ENCODE results near the gene KANTR.
A peak's percentile ranks its signal among the peaks of the same experiment; 100 is the strongest.

KANTR gene, protein sequence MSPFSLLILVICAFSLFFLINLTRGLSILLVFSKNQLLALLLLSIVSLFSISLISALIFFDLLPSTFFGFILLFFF

DNA sequence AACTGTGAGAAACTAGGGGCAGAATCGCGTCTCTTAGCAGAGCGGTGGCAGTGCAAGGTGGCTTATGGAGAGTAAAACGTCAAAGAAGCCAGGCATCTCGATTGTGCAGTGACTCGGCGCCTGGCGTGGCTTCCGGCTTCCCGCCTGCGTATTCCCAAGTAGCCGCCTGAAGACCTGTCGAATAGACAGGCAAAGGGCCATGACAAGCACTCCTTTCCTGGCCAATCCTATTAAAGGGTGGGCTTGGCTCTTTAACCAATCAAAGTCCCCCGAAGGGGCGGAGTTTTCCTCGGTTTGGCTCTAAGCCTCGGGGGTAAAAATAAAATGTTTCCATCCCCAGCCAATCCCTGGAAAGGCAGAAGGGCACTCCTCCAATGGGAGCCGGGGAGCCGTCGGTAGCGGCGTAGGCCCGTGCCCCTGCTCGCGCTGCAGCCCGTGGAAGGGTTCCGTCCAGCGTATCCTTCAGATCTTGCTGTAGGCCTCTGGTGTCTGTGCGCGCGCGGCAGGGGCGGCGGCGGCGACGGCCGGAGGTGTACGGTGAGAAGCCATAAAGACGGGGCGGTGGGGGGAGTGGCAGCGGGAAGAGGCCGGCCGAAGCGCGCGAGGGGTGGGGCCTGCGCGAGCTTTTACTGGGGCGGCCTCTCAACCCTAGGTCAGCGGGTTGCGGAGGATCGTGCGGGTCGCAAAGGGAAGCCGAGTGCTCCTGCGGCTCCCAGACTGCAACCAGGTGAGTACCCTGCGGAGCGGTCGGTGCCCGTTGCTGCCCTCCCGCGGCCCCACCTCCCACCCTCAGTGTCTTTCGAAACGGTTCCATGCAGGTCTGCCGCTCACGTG is at the start of gene KANTR:
Gene KANTR (plus strand): TSS at position 395 of the 834 bp plus-strand sequence. CDS start 30,131 bp downstream, outside the sequence.
- DNase-seq = peak; percentile 94

DNA sequence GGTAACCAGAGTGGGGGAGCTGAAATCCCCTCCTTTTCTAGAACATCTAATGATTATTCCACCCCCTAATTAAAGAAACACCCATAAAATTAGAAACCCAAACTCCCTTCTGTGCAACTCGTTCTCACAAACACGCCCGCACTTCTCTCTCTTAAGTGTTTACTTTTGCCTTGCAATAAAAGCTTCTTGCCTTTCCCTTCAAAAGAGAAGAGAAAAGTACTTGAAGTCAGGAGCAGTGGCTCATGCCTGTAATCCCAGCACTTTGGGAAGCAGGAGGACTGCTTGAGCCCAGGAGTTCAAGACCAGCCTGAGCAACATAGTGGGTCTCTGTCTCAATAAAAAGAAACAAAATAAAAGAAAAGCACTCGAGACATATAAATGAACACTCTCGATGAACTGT is 48.9 kb upstream of the KANTR start:
- DNase-seq = no peak

DNA sequence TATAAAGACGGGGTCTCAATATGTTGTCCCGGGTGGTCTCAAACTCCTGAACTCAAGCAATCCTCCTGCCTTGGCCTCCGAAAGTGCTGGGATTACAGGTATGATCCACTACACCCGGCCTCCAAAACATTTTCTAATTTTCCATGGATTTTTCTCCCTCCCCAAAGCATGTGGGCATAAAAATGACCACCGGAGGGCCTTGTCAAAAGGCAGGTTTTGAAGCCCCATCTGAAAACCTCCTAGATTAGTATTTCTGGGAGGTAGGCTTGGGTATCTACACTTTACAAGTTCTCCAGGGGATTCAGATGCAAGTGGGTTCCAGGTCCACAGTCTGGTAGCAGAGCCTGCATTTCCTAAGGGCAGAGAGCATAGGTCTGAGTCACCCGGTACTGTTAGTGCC is 46.7 kb upstream of the KANTR start:
- no peak for DNase-seq

DNA sequence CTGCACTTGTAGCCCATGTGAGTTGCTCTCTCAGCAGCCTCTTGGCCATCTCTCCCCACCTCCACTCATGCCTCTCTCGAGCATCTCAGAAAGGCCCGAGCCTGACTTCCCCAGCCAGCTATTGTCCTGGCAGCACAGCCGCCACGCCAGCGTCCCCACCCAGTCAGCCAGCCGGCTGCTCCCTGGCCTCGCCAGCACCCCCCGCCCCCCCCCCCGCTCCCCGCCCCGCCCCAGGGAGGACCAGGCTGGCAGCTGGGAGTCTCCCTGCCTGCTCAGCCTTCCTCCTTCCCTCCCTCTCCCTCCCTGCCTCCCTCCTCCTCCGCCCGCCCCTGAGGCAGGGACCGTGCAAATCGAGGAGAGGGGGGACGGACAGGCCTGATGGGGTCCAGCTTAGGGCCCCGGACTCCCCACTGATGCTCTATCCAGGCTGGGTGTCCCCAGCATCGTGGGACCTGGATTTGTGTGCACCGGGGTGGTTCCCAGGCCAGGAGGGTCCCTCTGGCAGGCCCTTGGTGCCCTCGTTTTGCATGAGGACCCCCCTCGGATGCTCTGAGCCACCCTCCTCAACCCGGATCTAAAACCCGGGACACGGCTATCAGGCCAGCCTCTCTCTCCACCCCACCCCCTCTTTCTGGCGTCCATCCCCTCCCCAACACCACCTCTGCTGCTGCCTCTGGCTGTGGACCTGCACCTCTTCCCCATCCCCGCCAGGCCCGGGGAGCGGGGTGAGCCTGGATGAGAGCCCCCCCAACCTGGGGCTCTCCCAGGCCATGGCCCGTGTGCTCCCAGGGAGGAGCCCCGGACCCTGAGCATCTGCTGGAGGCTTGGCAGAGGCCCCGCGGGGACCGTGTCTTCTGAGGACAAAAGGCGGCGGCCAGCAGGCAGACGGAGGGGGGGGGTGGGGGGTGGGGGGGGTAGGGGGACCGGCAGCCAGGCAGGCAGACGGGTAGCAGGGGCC is 45.5 kb upstream of the KANTR start, which contains the start of gene GPR173:
Gene GPR173 (plus strand): TSS at position 621 of the 958 bp plus-strand sequence. CDS start 27,833 bp downstream, outside the sequence.
- DNase-seq = no peak

DNA sequence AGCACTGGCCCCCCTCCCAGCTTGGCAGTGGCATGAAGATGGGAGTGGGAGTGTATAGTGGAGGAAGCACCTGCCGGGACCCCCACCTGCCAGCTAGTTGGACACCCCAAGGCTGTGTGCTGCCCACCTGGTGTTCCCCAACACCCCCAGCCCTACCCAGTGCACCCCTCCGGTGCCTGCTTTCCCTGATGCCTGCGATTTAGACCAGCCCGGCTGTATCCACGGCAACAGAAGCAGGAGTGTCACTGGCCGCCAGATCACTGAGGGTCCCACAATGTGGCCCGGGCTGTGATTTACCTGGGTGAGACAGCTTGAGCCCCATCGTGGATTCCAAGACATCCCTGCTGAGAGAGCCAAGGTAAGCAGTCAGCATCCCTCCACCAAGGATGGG is 44.8 kb upstream of the KANTR start:
- DNase-seq = no peak

DNA sequence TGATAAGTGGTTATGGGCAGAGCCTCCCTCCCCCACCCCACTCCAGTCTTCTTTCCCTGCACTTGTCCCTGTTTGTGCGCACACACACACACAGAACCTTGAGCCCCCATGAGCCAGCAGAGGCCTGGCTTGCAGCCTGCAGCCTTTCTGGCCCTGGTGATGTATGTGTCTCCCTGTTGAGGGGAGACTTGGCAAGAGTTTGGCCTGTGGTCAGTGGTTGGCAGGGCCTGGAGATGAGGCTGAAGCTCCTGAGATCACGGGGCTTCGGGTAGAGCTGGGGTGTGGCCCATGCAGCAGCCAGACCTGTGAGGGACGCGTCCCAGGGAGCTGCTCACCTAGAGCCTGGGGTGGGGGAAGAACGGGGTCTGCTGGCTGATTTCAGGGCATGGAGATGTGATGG is 43.1 kb upstream of the KANTR start:
- no peak for DNase-seq

DNA sequence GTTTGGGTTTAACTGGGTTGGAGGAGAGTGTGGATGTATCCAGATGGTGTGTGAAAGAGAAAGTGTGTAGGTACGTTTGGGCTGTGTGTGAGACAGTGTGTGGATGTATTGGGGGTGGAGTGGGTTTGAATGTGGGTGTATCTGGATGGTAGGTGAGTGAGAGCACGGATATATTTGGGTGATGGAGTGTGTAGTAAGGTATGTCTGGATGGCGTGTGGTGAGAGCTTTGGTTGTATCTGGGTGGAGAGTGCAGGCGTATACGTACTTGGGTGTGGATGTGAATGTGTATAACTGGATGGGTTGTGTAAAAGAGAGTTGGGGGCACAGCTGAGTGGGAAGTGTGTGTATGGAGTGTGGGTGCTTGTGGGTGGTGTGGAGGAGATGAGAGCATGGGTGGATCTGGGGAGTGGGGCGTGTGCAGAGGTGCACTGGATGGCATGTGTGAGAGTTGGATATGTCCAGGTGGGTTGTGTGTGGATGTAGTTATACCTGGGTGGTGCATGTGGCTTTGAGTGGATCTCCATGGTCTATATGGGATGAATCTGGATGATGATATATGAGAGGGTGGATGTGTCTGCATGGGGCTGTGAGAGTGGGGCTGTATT is 38.6 kb upstream of the KANTR start:
- DNase-seq = no peak

DNA sequence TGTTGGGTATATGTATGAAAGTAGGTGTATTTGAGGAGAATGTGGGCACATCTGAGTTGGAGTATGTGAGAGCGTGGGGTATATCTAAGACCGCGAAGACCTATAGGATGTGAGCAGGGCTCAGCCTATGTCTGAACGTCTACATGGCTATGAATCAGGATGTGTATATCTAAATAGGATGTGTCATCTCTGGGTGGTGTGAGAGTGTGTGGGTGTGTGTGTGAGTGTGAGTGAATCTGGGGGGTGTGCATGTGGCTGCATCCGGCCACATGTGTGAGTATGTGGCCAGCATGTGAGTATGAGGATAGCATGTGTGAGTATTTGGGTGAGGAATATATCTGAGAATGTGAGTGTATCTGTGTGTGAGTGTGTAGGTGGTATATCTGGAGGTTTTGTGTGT is 37.6 kb upstream of the KANTR start:
- no peak for DNase-seq

DNA sequence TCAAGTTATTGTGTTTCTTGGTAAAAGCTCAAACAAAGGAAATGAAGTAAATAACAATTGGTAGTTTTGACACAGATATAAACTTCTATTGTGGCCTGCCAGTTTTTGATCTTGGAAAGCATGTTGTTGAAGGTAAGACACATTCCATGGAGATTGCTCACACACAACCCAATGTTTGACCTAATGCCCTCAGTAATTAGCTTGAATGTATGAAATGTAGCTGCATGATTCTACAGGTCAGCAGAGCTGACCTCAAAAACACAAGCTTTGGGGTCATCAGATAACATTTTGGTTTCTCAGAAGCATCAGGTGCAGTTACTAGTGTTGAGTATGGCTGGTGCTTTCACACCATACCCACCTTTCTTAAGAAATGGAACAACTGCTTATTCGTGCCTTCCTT is 28.8 kb upstream of the KANTR start:
- DNase-seq = no peak

DNA sequence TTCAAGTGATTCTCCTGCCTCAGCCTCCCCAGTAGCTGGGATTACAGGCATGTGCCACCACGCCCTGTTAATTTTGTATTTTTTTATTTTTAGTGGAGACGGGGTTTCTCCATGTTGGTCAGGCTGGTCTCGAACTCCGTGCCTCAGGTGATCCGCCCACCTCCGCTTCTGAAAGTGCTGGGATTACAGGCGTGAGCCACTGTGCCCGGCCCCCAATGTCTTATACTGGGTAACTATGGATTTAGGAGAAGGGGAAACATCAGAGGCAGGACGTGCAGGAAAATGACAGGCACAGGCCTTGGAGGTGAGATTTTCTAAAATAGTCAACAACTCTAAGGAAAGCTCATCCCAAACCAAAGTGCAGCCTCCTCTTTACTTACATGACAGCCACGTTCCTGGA is 22.9 kb upstream of the KANTR start:
- no peak for DNase-seq

DNA sequence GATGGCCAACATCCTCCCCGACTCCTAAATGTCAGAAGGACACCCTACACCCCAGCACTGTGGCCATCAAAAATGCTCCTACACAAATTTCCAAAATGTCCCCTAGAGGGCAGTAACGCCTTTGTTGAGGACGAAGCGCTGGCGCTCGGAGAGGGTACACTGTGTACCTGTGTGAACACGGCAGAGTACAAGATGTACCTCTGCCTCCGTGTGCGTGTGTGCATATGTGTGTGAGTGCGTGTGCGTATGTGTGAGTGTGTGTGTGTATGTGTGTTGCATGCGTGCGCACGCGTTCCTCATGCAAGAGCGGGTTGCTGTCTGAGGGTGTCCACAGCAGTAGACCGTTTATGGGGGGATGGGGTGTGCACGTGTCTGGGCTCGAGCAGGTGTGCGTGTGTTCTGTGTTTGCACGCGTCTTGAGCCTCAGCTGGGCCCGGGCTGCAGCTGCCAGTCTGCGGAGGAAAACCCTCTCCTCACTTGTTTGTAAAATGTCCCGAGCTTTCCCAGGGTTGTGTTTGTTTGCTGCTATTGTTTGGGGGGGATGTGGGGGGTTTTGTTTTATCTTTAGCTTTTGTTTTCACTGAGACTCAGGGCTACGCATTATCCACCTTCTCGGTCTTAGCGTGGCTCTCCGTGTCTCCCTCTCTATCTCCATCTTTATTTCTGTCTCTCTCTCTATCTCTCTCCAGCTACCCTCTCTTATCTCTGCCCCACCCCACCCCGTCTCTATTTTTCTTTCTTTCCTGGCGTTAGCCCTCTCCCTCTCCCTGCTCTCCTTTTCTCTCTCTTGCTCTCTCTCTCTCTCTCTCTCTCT is 22.1 kb upstream of the KANTR start:
- DNase-seq = peak; percentile 37

DNA sequence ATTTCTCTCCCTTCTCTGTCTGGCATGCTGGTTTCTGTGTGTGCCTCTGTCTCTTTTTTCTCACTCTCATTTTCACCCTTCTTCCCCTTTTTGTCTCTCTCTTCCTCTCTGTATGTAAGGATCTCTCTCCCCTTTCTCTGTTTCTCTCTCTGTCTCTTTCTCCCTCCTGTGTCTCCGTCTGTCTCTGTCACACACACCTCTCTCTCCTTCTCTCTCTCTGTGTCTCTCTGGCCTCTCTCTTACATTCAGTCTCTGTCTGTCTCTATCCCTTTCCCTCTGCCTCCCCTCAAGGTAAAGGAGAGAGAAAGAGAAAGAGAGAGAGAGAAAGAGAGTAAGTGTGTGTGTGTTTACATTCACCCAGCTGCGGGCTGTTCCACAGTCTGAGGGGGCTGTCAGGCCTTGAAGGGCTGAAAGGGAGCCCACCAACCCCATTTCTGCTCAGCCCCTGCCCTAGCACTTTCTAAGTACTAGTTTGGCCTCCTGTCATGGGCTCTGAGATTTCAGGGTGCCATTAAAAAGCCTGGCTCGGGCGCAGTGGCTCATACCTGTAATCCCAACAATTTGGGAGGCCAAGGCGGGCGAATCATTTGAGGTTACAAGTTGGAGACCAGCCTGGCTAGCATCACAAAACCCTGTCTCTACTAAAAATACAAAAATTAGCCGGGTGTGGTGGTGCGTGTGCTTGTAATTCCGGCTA is 21.4 kb upstream of the KANTR start:
- DNase-seq = no peak

DNA sequence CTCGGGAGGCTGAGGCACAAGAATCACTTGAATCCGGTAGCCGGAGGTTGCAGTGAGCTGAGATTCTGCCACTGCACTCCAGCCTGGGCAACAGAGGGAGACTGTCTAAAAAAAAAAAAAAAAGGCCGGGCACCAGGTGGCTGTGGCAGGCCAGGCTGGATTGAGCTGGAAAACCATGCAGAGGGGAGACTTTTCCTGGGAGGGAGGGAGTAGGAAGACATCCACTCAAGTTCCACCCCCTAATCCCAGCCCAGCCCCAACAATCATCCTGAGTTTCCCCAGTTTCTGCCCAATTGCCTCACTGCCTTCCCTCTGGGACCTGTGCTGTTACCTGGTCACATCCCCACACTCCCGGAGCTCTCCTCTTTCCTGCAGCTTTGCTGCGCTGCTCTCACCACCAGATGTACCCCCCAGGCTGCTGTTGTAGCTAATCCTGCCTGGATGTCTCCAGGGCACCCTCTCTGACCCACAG is 20.8 kb upstream of the KANTR start:
- DNase-seq = peak; percentile 20

DNA sequence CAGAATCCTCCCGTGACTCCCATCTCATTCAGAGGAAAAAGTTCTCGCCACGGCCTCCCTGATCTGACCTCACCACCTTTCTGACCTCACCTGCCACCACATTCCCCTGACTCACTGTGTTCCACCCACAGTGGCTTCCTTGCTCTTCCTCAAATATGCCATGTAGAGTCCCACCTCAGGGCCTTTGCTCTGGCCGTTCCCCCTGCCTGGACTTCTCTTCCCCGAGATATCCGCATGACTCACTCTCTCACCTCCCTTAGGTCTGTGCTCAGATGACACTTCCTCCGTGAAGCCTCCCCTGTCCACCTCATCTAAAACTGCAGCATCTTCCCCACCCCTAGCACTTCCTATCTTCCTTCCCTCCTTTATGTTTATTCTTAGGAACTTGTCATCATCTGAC is 18.9 kb upstream of the KANTR start:
- no peak for DNase-seq

DNA sequence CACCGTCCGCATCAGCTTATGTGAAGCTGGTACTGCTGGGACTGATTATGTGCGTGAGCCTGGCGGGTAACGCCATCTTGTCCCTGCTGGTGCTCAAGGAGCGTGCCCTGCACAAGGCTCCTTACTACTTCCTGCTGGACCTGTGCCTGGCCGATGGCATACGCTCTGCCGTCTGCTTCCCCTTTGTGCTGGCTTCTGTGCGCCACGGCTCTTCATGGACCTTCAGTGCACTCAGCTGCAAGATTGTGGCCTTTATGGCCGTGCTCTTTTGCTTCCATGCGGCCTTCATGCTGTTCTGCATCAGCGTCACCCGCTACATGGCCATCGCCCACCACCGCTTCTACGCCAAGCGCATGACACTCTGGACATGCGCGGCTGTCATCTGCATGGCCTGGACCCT is 17.3 kb upstream of the KANTR start:
- DNase-seq = no peak

DNA sequence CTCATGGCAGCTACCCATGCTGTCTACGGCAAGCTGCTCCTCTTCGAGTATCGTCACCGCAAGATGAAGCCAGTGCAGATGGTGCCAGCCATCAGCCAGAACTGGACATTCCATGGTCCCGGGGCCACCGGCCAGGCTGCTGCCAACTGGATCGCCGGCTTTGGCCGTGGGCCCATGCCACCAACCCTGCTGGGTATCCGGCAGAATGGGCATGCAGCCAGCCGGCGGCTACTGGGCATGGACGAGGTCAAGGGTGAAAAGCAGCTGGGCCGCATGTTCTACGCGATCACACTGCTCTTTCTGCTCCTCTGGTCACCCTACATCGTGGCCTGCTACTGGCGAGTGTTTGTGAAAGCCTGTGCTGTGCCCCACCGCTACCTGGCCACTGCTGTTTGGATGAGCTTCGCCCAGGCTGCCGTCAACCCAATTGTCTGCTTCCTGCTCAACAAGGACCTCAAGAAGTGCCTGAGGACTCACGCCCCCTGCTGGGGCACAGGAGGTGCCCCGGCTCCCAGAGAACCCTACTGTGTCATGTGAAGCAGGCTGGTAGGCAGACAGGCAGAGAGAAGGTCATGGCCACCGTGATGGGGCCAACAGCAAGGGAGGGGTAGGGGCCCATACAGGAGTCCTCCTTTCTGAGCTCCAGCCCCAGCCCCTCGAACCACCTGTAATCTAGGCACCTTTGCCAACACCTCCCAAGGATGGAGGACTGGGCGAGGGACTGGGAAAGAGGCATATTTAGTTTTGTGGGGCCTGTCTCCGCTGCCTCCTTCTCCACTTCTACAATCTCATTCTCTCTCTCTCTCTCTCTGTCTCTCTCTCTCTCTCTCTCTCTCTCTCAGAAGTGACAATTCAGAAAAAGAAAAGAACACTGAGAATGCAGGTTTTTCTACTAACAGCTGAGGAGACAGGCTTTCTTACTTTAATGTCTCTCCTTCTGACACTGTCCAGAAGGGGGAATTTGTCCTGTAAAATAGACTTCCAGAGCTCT is 16.4 kb upstream of the KANTR start:
- DNase-seq = no peak

DNA sequence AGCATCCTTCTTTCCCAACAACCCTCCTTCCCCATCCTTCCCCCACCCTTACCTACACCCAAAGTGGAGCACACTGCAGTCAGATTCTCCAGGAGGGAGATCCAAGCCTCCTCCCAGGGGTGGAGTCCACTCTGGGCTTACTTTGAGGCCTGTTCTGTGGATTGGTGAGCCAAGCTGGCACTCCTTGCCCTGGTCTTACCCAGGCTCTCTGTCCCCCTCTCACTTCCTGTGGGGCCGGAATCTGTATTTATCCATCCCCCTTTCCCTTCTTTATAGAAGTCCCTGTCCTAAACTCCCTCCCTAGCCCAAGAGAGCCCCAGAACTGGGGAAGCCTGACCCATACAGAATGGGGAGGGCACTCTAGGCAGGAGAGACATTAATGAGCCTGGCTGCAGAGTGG is 15.0 kb upstream of the KANTR start:
- DNase-seq = no peak

DNA sequence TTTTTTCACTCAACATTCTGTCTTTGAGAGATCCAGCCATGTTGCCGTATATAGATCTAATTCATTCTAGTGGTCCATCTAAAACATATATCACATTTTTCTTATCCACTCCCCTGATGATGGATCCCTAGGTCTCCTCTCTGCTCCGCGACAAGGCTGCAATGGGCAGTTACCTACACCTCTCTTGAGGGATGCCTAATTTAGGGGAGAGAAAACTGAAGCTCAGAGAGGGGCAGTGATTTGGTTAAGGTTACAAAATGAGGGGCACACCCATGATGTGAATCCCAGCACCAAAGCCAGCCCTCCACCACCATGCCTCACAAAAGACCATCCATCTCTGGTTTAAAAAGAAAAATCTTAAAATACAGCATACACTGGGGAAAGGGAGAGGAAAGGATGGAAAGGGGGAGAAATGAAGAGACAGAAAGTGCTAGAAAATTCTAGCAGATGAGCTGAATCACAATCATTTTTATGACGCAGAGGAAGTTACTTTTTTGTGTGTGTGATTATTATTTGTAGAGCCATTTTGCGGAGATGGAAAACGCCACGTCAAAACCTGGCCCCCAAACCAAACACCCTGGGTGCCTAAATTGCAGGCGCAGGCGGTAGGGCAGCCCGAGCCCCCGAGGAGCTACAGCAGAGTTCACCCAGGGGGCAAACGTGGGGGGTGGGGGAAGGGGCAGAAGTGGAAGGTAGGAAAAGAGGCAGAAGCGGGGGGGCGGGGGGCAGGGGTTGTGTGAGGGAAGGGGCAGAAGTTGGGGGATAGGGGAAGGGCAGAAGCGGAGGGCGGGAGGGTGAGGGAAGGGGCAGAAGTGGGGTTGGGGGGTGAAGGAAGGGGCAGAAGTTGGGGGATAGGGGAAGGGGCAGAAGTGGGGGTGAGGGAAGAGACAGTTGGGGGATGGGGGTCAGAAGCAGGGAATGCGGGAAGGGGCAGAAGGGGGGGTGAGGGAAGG is 13.0 kb upstream of the KANTR start:
- DNase-seq = no peak

Measured in DMS153 (cell line).